Measurements from ENCODE around the gene GEMIN5.

Gene GEMIN5

GRCh38 chr5:154901913-154902312 lies 36.1 kb downstream of the GEMIN5 start:
- no peaks in the 10 kb centered on the region for H3K9me3 ChIP-seq
- H3K27me3 ChIP-seq = no peaks in the 10 kb centered on the region
- H3K36me3 ChIP-seq = peaks cover 92% of the 10 kb centered on the region
- no peak for TF ChIP-seq CTCF (IDR thresholded peaks at IDR 0.05; ENCODE audit: low read depth, low read length)
- no peak for DNase-seq
- H3K4me3 ChIP-seq (ENCODE audit: low read depth, low read length) = no peak overlapping the region
- no peaks in the 10 kb centered on the region for H3K4me1 ChIP-seq

- H3K4me3 ChIP-seq (ENCODE audit: low read depth, low read length) = no peak overlapping the region
- peaks cover 91% of the 10 kb centered on the region for H3K36me3 ChIP-seq
- H3K4me1 ChIP-seq = no peaks in the 10 kb centered on the region
- no peak for TF ChIP-seq CTCF (IDR thresholded peaks at IDR 0.05; ENCODE audit: low read depth, low read length)
- DNase-seq = no peak
- H3K27me3 ChIP-seq = no peaks in the 10 kb centered on the region
- no peaks in the 10 kb centered on the region for H3K9me3 ChIP-seq
Observed at GRCh38 chr5:154901276-154901675, 36.7 kb downstream of the GEMIN5 start.

GRCh38 chr5:154900066-154900465 lies 37.9 kb downstream of the GEMIN5 start:
- no peaks in the 10 kb centered on the region for H3K27me3 ChIP-seq
- no peak overlapping the region for H3K4me3 ChIP-seq (ENCODE audit: low read depth, low read length)
- H3K36me3 ChIP-seq = peaks cover 93% of the 10 kb centered on the region
- H3K4me1 ChIP-seq = no peaks in the 10 kb centered on the region
- no peaks in the 10 kb centered on the region for H3K9me3 ChIP-seq
- no peak for DNase-seq
- no peak for TF ChIP-seq CTCF (IDR thresholded peaks at IDR 0.05; ENCODE audit: low read depth, low read length)

- H3K36me3 ChIP-seq = peaks cover 91% of the 10 kb centered on the region
- DNase-seq = no peak
- no peaks in the 10 kb centered on the region for H3K4me1 ChIP-seq
- H3K9me3 ChIP-seq = no peaks in the 10 kb centered on the region
- no peaks in the 10 kb centered on the region for H3K27me3 ChIP-seq
- no peak overlapping the region for H3K4me3 ChIP-seq (ENCODE audit: low read depth, low read length)
- no peak for TF ChIP-seq CTCF (IDR thresholded peaks at IDR 0.05; ENCODE audit: low read depth, low read length)
Observed at GRCh38 chr5:154899151-154899816, 38.7 kb downstream of the GEMIN5 start.

- DNase-seq = no peak
- peaks cover 93% of the 10 kb centered on the region for H3K36me3 ChIP-seq
- H3K4me3 ChIP-seq (ENCODE audit: low read depth, low read length) = no peak overlapping the region
- no peaks in the 10 kb centered on the region for H3K27me3 ChIP-seq
- H3K9me3 ChIP-seq = no peaks in the 10 kb centered on the region
- no peak for TF ChIP-seq CTCF (IDR thresholded peaks at IDR 0.05; ENCODE audit: low read depth, low read length)
- H3K4me1 ChIP-seq = no peaks in the 10 kb centered on the region
Observed at GRCh38 chr5:154898210-154898609, 39.8 kb downstream of the GEMIN5 start.

GRCh38 chr5:154896562-154897165 lies 41.3 kb downstream of the GEMIN5 start:
- DNase-seq = no peak
- peaks cover 91% of the 10 kb centered on the region for H3K36me3 ChIP-seq
- H3K27me3 ChIP-seq = no peaks in the 10 kb centered on the region
- no peak for TF ChIP-seq CTCF (IDR thresholded peaks at IDR 0.05; ENCODE audit: low read depth, low read length)
- H3K4me1 ChIP-seq = no peaks in the 10 kb centered on the region
- no peak overlapping the region for H3K4me3 ChIP-seq (ENCODE audit: low read depth, low read length)
- H3K9me3 ChIP-seq = no peaks in the 10 kb centered on the region

Measured in BE2C (cell line).